MM.1S (cell line): ENCODE results near the gene CBL.

ENCODE experiments used
- EZH2 ChIP-seq: fragments of 300-600 bp; sonication (generic); optimal IDR thresholded peaks from 2 replicates; pipeline ENCODE3; 2017; ENCODE audit warnings: low read depth, mild to moderate bottlenecking, antibody characterized with exemption, low read length, mixed read lengths
- TF ChIP-seq, protein P1 (sequence below): fragments of 300-600 bp; sonication (generic); IDR thresholded peaks from 2 replicates; pipeline ENCODE4 v1.5.1; 2016; ENCODE audit warnings: antibody characterized with exemption, low read length, mixed read lengths

DNA sequence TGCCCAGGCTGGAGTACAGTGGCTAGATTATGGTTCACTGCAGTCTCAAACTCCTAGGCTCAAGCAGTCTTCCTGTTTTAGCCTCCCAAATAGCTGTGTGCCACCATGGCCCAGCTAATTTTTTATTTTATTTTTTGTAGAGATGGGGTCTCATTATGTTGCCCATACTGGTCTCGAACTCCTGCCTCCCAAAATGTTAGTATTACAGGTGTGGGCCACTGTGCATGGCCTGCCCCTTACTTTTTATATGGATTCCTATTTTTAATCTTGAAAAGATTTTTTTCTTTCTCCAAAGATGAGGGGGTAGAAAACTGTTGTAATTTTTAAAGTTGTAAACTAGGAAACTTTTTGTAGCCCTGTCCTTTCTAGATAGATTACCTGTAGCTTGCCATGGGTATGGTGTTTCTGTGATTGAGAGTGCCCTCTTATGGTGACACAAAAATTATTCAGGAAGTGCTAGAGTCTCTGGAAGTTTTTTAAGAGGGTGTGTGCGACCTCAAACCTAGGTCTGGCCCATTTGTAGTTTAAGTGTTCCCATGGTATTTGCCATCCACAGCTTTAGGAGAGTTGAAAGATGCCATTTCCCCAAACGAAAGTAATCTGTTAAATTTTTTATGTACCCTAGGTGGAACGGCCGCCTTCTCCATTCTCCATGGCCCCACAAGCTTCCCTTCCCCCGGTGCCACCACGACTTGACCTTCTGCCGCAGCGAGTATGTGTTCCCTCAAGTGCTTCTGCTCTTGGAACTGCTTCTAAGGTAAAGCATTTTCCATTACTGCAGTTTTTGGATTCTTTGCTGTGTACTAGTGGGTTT lies 78.4 kb downstream of the CBL start:
- TF ChIP-seq, protein P1, sequence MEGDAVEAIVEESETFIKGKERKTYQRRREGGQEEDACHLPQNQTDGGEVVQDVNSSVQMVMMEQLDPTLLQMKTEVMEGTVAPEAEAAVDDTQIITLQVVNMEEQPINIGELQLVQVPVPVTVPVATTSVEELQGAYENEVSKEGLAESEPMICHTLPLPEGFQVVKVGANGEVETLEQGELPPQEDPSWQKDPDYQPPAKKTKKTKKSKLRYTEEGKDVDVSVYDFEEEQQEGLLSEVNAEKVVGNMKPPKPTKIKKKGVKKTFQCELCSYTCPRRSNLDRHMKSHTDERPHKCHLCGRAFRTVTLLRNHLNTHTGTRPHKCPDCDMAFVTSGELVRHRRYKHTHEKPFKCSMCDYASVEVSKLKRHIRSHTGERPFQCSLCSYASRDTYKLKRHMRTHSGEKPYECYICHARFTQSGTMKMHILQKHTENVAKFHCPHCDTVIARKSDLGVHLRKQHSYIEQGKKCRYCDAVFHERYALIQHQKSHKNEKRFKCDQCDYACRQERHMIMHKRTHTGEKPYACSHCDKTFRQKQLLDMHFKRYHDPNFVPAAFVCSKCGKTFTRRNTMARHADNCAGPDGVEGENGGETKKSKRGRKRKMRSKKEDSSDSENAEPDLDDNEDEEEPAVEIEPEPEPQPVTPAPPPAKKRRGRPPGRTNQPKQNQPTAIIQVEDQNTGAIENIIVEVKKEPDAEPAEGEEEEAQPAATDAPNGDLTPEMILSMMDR, result peak; percentile 60
- TF ChIP-seq EZH2, result no peak
